SW 1271 (cell line): ENCODE results near the gene RRP1.

Source experiments
- DNase-seq, 2 experiments: peaks; one replicate each; lab custom pipeline; 2025; lab: John Stamatoyannopoulos, UW

The RRP1 gene

DNA sequence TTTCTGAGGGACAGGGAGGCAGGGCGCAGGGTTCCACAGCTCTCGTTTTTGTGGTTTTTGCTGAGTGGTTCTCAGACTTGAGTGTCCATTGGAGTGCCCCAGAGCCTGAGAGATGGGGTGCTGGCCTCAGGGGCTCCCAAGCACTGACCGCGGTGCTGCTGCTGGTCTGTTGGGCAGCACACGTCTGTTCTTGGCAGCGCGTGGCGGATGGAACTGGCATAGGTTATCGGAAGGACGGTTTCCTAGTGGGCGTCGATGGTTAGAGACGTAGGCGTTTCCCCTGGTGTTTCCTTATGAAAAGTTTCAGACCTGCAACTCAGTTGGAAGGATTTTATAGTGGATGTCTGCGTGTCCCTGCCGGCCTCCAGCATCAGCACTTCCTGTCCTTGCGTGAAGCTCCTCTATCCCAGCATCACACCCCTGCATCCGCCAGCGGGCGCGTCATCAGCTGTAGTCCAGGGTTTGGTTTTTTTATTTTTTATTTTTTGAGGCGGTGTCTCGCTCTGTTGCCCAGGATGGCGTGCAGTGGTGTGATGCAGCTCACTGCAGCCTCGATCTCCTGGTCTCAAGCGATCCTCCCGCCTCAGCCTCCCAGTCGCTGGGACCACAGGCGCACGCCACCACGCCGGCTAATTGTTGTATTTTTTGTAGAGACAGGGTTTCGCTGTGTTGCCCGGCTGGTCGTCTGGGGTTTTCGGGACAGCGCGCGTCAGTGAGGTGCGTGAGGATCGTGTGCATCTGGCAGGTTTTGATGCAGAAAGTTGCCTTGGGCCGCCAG lies 11.8 kb downstream of the RRP1 start:
- no peak for DNase-seq

DNA sequence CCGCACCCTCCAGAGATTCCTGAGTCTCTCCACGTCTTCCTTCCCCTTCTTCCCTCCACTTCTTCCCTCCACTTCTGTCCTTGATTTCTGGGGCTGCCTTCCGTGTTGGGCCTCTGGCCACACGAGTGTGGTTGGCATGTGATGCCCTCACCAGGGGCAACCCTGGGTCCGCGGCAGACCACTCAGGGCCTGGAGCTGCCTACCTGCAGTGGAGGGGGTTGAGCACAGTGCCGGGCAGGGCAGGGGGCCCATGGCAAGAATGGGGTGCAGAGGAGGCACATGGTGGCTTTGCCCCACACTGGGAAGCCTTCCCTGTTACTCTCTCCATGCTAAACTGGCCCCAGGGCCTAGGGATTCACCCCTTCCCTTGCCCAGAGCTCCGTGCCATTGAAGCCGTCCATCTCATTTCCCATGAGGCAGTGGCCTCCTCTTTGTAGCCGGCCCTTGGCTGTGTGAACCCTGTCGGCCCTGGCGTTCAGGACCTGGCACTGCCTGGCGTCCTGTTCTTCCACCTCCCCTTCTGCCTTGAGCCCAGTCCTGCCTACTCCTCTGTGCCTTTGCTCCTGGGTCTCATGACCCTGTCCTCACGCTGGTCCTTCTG lies 13.4 kb downstream of the RRP1 start:
- DNase-seq, result no peak

DNA sequence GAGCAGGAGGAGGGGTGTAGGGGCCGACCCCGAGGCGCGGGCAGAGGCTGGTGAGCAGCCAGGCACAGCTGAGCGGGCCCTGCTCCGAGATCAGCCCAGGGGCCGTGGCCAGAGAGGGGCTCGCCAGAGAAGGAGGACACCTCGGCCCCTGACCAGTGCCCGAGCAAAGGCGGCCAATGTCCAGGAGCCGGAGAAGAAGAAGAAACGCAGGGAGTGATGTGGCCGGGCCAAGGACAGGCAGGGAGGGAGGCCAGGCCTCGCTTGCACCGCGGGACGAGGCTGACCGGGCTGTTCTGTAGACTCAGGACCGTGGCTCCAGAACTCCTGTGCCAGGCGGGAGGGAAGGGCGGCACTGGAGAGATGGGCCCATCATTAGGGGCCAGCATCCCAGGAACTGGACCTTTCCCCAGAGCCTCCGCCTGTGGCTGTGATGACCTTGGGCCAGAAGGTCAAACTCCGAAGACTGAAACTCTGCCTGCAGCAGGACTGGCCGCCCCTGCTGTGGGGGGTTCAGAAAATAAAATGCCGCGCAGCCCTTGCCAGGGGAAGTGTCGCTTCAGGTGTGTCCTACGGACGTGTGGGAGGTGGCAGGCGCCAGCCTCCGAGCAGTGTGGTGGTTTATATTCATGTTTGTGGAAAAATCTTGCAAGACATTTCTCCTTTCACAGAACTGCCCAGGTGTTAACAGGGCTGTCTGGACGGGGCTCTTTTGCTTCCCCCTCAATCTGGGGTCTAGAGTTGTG lies 14.4 kb downstream of the RRP1 start:
- no peak for DNase-seq

DNA sequence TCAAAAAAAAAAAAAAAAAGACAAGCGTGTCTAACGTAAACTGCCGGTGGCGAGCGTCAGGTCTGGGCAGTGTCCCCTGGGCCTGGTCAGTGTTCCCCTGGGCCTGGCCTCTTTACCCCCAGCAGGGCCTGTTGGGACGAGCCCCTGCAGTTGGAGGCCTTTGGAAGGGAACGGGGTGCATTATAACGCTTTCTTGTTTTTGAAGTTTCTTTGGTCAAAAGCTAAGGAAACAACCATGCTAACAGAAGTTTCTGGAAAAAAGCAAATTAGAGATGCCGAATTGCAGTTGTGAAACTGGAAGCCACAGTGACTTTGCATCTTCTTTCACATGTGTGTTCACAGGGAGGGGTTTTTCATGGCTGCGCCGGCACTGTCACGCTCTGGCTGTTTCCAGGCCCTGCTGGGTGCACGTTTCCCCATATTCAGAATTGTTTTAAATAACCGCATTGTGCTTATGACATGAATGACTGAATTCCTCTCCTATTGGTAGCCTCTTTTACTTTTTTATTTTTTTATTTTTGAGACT lies 16.0 kb downstream of the RRP1 start:
- no peak for DNase-seq

DNA sequence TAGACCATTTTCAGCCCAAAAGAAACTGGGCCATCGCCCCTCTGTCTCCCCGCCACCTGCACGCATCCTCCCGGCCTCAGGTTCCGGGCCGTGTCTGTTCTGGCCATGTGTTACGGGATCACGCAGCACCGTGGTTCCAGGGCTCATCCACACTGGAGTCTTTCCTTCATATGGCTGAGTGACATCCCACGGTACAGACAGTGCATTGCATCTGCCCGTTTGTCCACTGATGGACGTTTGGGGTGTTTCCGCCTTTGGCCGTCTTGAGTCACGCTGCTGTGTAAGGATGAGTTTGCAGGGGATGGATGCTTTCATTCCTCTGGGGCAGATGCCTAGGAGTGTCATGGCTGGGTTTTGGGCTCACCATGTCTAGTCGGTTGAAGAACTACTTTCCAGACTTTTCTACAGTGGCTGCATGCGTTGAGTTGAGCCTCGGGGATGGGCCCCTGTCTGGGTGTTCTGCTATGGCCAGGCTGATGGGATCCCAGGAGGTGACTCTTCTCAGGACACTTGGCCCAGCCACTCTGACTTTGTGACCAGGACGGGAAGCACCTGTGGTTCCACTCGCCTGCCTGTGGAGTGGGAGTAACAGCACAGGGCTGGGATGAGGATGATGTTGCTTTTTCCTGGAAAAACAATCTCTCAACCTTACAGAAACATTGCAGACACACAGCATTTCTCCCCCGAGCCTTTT lies 16.8 kb downstream of the RRP1 start:
- no peak for DNase-seq

DNA sequence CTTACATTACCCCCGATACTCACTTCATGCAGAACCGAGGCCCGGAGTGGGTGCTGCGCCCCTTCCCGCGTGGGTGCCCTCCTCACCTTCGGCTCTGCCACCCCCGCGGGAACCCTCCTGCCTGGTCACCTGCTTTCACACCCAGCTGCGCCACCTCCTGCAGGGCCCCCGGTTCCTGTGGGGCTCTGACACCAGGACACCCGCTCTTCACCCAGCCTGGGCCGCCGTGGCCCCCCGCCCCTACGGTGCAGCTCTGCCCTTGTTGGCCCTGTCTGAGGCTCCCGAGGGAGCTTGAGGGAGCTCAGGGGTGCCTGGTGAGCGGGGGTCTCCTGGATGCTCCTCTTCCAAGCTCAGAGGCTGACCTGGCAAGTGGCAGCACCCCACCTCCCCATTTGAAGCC lies 19.0 kb downstream of the RRP1 start:
- no peak for DNase-seq

DNA sequence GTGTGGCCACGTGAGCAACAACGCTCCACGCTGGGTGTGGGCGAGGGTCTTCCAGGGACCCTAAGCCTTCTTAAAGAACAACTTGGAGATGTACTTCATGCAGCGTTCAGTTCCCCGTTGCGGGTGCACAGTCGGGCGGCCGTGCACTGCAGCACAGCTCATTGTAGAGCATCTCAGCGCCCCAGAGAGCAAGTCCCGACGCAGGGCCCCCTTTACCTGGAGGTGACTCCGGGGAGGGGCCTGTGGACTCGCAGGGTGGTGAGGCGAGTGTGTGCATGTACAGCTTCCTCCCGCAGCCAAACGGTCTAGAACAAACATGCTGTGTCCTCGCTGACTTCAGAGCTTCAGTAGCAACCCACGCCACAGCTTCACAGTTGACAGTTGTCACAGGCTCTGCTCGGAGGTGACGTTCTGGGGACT lies 19.5 kb downstream of the RRP1 start:
- no peak for DNase-seq

DNA sequence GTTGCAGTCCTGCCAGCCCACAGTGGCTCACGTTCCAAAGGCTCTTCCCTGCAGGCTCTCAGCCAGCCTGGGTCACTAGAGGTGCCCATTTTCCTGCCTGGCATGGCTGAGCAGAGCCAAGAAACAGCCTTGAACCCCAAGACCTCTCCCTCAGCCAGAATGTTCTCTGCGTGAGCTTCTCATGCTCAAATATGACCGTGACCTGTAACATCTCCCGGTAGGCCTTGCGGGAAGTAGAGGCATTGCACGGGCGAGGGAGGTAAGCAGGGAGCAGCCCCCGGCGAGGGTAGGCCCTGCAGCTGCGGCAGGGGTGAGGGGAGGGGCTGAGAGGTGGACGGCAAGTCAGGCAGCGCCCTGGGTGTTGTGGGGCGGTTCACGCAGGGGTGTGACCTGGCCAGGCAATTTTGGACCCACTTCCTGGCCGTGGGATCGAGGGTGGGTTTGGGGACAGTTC lies 20.0 kb downstream of the RRP1 start:
- no peak for DNase-seq

DNA sequence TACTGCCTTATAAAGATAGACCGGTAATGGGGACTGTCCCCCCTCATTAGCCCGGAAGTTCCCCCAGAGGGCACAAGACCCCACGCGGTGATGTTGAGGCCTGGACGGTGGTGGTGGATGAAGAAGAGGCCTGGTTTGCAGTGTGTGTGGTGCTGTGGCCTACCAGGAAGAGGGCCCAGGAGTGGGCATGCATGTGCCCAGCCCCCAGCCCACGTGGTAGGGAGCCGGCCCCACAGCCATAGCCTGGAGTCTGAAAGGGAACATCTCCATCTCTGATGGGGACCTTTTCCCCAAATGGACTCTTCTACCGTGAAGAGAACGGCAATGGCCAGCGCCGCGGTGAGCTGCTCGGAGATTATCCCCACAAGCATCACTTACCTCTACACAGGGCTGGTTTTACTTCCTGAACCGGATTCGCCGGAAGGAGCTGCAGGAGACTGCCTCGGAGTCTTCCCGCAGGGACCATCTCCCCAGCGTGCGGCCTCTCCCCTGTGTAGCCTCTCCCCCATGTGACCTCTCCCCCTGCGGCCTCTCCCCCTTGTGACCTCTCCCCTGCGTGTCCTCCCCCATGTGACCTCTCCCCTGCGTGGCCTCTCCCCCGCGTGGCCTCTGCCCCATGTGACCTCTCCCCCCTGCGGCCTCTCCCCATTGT lies 20.6 kb downstream of the RRP1 start:
- no peak for DNase-seq

DNA sequence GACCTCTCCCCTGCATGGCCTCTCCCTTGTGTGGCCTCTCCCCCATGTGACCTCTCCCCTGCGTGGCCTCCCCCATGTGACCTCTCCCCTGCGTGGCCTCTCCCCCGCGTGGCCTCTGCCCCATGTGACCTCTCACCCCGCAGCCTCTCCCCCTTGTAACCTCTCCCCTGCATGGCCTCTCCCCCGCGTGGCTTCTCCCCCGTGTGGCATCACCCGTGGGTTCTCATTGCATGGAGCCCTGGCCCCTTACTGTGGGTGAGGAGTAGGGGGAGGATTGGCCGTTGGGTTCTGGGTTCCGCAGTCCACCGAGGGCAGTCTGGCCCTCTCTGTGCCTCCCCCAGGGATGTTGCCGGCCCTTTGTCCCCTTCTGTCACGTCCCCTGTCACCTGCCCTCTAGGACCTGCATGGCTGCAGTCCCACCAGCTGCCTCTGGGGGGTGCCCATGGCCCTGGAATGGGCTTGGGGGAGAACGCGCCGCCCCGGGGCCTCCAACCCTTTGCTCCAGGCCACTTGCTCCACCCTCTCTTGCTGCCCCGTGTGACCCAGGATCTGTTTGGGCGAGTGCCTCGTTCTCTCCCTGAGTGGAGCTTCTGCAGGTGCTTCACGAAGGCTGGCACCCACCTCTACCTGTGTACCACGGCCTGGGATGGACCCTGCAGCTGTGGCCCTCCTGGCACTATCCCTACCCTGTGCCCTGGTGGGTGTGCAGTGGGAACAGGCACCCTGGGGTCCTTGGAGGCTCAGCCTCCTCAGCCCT lies 21.3 kb downstream of the RRP1 start:
- peak in 1 of 2 experiments; percentile 36 for DNase-seq

DNA sequence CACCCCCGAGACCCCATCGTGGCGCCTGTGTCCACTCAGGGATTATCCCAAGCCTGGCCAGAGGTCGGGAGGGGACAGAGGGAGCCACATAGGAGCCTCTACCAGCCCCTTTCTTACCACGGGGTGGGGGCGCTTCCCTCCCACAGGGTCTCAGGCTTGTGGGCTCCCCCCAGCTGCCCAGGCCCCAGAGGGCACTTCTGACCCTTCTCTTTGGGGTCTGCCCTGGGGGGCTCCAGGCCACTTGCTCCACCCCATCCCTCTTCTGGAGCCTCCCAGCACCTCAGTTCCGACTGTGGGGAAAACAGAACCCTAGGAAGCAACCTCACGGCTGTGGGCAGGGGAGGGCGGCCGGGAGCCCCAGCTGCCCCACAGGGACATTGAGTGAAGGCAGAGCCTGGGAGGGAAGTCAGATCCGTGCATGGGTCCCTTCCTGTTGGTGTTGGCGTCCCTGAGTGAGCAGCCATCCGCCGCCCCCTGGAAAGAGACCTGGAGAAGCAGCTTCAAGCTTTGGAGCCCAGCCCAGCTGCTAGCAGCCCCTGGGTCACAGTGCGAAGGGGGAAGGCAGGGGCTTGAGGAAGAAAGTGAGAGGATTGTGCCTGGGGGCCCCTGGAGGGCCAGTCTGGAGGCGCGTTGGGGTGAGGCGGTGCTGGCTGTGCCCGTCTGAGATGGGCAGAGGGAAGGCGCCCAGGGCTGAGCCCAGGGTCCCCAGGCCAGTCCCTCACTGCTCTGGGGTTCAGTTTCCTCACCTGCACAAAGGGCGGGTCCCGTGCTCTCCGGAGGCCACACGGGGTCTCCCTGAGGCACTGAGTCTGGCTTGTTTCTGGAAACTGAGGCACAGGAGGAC lies 22.1 kb downstream of the RRP1 start:
- no peak for DNase-seq

DNA sequence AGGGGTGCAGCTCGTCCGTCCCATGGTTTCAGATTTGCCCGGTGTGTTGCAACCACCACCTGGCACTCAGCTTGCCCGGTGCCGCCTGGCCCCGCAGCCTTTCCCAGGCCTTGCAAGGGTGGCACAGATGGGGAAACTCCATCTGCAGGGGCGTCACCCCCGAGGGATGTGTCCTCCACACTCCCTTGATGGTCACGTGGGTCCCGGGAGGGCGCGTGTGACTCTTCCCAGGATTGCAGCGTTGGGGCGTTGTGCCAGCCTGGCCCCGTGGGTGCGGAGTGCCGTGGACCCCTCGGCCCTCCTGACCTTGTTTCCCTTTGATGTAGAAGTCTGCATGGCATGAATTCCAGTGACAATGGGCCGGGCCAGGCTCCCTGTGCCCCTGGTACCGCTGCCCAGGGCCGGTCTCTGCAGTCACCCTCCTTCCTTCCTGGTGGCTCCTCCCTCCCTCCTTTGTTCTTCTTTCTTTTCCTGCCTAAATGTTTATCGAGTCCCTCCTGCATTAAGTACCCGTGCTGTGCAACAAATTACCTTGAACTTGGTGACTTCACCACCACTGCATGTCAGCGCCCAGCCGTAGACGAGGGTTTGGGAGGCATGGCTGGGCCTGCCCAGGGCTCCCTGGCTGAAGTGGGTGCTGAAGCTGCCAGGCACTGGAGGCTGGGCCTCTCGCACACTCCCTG lies 22.9 kb downstream of the RRP1 start:
- DNase-seq, result no peak

DNA sequence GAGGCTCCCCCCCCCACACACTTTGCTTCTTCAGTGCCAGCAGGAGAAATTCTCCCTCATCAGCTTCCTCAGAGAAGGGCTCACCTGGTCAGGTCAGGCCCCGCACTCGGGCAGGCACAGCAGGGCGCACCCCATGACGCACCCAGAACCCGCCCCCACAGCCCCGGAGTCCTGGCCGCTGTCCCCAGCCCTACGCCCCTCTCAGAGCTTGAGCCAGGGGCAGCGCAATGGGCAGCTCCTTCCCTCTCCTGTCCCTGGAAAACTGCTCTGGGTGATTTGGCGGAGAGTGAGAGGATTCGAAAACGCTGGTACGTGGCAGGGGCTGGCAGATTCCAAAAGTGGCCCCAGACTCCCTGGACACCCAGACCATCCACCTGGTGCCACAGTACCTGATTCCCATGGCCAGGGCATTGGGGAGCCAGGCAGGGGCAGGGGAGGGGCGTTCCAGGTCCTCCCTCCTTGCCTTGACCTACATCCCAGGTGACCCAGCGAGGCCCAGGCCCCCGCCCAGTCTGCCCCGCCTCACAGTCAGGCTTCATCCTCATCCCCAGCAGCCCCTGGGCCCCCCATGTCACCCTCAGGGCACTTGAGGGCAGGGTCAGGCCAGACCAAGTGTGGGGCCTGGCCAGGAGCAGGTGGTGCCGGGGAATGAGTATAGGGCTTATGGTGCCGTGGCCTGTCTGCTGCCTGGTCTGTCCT lies 23.7 kb downstream of the RRP1 start:
- DNase-seq, result no peak

DNA sequence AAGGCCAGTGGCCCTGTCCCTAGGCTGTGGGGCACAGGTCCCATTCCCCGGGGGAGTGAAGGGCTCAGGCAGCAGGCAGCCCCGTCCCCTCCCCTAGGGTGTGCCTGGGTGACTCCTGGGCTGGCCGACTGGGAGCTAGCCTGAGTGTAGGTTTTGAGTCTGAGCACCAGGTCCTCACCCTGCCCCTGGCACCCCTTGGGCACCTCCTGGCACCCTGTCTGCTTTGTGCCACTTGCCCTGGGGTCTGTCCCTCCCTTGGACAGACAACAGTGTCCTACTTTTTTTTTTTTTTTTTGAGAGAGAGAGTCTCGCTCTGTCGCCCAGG lies 24.2 kb downstream of the RRP1 start:
- DNase-seq, result no peak

DNA sequence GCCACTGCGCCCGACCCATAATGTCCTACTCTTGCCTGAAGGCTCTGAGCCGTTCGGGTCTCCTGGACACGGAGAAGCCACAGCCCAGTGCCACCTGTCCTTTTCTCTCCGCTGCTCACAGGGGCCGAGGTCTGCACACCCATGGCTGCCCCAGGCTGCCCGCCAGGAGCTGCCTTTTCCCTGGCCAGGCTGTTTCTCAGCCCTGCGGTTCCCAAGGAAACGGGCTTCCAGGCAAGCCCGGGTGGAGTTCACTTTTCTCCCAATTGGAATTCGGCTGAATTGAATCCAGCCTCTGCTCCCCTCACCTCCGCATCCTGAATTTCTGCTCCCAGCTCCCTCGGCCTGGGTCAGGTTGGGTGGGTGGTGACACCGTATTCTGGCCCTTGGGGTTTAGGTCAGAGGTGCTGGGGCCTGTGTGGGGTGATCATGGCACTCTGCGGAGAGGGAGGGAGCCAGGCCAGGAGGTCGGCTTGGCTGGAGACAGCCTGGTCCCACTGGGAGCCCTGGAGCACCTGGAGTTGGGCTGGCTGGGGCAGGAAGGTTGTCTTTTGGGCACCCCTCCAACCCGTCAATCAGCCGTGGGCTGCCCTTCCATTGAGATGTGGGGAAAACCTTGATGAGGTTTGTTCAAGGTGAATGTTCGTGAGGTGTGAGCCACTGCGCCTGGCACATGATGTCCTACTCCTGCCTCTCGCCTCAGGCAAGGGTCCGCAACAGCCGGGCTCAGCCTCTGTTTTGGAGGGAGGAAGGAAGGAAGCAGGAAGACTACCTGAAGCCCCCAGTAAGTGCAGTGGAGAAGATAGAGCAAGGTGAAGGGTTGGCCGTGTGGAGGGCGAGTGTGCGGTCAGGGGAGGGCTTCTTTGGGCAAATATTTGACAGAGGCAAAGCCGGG lies 25.1 kb downstream of the RRP1 start:
- DNase-seq, result no peak

DNA sequence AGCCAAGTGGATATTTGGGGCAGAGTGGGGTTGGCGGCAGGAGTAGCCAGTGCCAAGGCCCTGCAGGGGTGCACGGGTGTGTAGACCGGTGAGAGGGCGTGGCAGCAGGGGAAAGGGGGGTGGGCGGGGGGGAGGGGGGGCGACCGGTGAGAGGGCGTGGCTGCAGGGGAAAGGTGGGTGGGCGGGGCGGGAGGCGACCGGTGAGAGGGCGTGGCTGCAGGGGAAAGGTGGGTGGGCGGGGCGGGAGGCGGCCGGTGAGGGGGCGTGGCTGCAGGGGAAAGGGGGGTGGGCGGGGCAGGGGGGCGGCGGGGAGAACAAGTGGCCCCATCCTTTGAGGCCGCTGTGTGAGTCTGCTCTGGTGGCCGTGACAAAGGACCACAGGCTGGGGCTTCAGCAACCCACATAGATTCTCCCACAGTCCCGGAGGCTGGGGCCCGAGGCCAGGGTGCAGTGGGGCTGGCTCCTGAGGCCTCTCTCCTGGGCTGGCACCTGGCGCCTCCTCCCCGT lies 25.8 kb downstream of the RRP1 start:
- DNase-seq, result no peak

DNA sequence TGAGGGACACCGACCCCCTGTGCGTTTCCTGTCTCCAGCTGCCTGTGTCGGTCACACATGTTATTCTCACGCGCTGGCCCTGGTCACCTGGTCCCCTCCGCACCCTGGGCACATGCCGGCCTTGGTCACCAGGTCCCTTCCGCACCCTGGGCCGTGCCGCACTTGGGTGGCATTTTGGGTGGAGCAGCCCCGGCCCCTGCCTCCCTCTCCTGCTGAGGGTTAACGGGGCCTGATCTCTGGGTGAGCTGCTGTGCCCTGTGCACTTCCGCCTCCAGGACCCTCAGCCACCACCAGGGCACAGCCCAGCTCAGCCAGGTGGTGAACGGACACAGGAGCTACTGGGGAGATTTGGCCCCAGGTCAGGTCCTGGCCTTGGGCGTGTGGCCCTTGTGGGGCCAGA lies 26.6 kb downstream of the RRP1 start:
- DNase-seq, result no peak

DNA sequence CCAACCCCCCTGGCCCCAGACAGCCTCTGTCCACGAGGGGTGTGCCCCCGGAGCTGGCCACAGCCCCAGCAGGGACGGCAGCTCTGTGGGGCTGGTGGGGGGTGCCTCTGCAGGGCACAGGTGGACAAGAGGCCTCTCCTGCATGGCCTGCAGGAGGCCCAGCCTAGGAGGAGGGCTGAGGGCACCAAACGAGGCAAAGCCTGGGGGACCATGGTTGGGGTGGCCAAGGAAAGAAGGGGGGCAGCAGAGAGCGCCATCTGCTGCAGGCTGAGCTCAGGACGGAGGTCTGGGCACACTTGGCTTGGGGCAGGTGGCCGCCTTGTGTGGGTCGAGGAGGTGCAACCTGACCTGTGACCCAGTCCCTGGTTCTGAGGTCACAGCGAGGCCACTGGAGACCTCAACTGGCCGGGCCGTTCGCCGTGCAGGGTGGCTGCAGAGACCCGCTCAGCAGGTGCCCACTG lies 27.3 kb downstream of the RRP1 start:
- no peak for DNase-seq
